Measurements from ENCODE around the gene NCOR2. TPM values are rescaled to one million over a fixed set of nuclear protein-coding genes. Genes with fewer than 3 reads are reported as not detected.

Gene NCOR2
- total and polyA plus RNA-seq, 8 donors, result 60.1 to 331 (median 96.4) TPM

- Histone ChIP-seq H3K4me3 (no peak overlapping the region), H3K36me3 (no peaks in the 10 kb centered on the region), H3K27ac (no peak overlapping the region), H3K9me3 (no peaks in the 10 kb centered on the region), H3K4me1 (peaks cover 0 to 5% of the 10 kb centered on the region in 2 donors), H3K27me3 (no peaks in the 10 kb centered on the region)
- ATAC-seq (no peak), DNase-seq (no peak)
- intact Hi-C loops (cut with DNase I), result no loop called here
- no peak for TF ChIP-seq CTCF (IDR thresholded peaks at IDR 0.05)
These were observed 31.9 kb upstream of the NCOR2 start for GRCh38 chr12:124599074-124599999.

- no peak overlapping the region for H3K27ac ChIP-seq
- TF ChIP-seq CTCF (IDR thresholded peaks at IDR 0.05), result no peak
- no peaks in the 10 kb centered on the region for H3K36me3 ChIP-seq
- DNase-seq (no peak), ATAC-seq (no peak)
- H3K4me1 ChIP-seq, result peaks cover 7 to 14% of the 10 kb centered on the region in 2 donors
- no peaks in the 10 kb centered on the region for H3K27me3 ChIP-seq
- intact Hi-C loops (cut with DNase I), result no loop called here
- no peaks in the 10 kb centered on the region for H3K9me3 ChIP-seq
- no peak overlapping the region for H3K4me3 ChIP-seq
These were observed 29.6 kb upstream of the NCOR2 start for GRCh38 chr12:124597041-124597440.

GRCh38 chr12:124595444-124595843, 28.0 kb upstream of the NCOR2 start:
- Histone ChIP-seq H3K9me3 (no peaks in the 10 kb centered on the region), H3K27ac (no peak overlapping the region), H3K27me3 (no peaks in the 10 kb centered on the region), H3K4me1 (peaks cover 11 to 21% of the 10 kb centered on the region in 2 donors), H3K36me3 (no peaks in the 10 kb centered on the region), H3K4me3 (no peak overlapping the region)
- intact Hi-C loops (cut with DNase I), result no loop called here
- DNase-seq (no peak), ATAC-seq (no peak)
- TF ChIP-seq CTCF (IDR thresholded peaks at IDR 0.05), result no peak

- intact Hi-C loops (cut with DNase I), result no loop called here
- Histone ChIP-seq H3K9me3 (no peaks in the 10 kb centered on the region), H3K36me3 (no peaks in the 10 kb centered on the region), H3K27me3 (no peaks in the 10 kb centered on the region), H3K4me3 (no peak overlapping the region), H3K27ac (no peak overlapping the region), H3K4me1 (peaks cover 11 to 21% of the 10 kb centered on the region in 2 donors)
- no peak for TF ChIP-seq CTCF (IDR thresholded peaks at IDR 0.05)
- no peak for ATAC-seq
- DNase-seq, result no peak
These were observed 27.4 kb upstream of the NCOR2 start for GRCh38 chr12:124594851-124595250.

GRCh38 chr12:124593851-124594401, 26.5 kb upstream of the NCOR2 start:
- no peaks in the 10 kb centered on the region for H3K36me3 ChIP-seq
- no peaks in the 10 kb centered on the region for H3K9me3 ChIP-seq
- no peak for TF ChIP-seq CTCF (IDR thresholded peaks at IDR 0.05)
- no peak overlapping the region for H3K4me3 ChIP-seq
- peaks cover 11 to 29% of the 10 kb centered on the region in 2 donors for H3K4me1 ChIP-seq
- H3K27ac ChIP-seq, result no peak overlapping the region
- no peak for DNase-seq
- intact Hi-C loops (cut with DNase I), result no loop called here
- no peak for ATAC-seq
- no peaks in the 10 kb centered on the region for H3K27me3 ChIP-seq

All from left lung (tissue), 10 donors.